PC-9 (cell line): Measurements from ENCODE around the gene CALU.

Source experiments
- CTCF ChIP-seq: fragments of 200-600 bp; sonication (generic); conservative IDR thresholded peaks from 2 replicates; pipeline ENCODE4 v1.6.1; 2017; ENCODE audit warnings: mixed run types, antibody characterized with exemption, mild to moderate bottlenecking, moderate library complexity
- EZH2 ChIP-seq: fragments of 200-600 bp; sonication (generic); IDR thresholded peaks from 2 replicates; pipeline ENCODE4 v1.8.0; 2017; ENCODE audit warnings: antibody characterized with exemption, low read depth

GRCh38 chr7:128729494-128729893, 9.7 kb upstream of the CALU start:
- TF ChIP-seq CTCF (no peak), EZH2 (no peak)
